Measurements from ENCODE around the gene STX8.
"Not testable (repeated sequence)": the region's sequence is repeated elsewhere in the genome, so short reads cannot be mapped to it uniquely, and the experiment has no call there.

The STX8 gene

GRCh38 chr17:9575381-9576101 lies at the start of gene STX8:
Gene STX8 (minus strand): TSS chr17:9575820. CDS start chr17:9575808, 12 bp downstream.
- peak; percentile 89 for DNase-seq

- no peak for DNase-seq
Observed at GRCh38 chr17:9622961-9623360, 47.3 kb upstream of the STX8 start.

GRCh38 chr17:9615486-9615885 lies 39.9 kb upstream of the STX8 start:
- DNase-seq: no peak

- DNase-seq: no peak
Observed at GRCh38 chr17:9612006-9612405, 36.4 kb upstream of the STX8 start.

GRCh38 chr17:9611557-9611956 lies 35.9 kb upstream of the STX8 start:
- DNase-seq: no peak

- not testable (repeated sequence) for DNase-seq
Observed at GRCh38 chr17:9607058-9607457, 31.4 kb upstream of the STX8 start.

- no peak for DNase-seq
Observed at GRCh38 chr17:9606453-9606852, 30.8 kb upstream of the STX8 start.

- DNase-seq: not testable (repeated sequence)
Observed at GRCh38 chr17:9604583-9604982, 29.0 kb upstream of the STX8 start.

- DNase-seq: no peak
Observed at GRCh38 chr17:9598661-9599060, 23.0 kb upstream of the STX8 start.

GRCh38 chr17:9597638-9598037 lies 22.0 kb upstream of the STX8 start:
- DNase-seq: not testable (repeated sequence)

GRCh38 chr17:9594065-9594464 lies 18.4 kb upstream of the STX8 start:
- no peak for DNase-seq

GRCh38 chr17:9587969-9588656 lies 12.5 kb upstream of the STX8 start:
- no peak for DNase-seq

GRCh38 chr17:9577373-9577709 lies 1.7 kb upstream of the STX8 start:
- DNase-seq: no peak

GRCh38 chr17:9576521-9577372 lies 1.1 kb upstream of the STX8 start, which contains the start of gene CFAP52:
Gene CFAP52 (plus strand): TSS chr17:9576642. CDS start chr17:9576696, 54 bp downstream.
- DNase-seq: peak; percentile 83

- DNase-seq: no peak
Observed at GRCh38 chr17:9571201-9571600, 4.4 kb downstream of the STX8 start.

- DNase-seq: no peak
Observed at GRCh38 chr17:9568957-9569588, 6.5 kb downstream of the STX8 start.

- DNase-seq: no peak
Observed at GRCh38 chr17:9568004-9568403, 7.6 kb downstream of the STX8 start.

GRCh38 chr17:9566739-9567138 lies 8.9 kb downstream of the STX8 start:
- DNase-seq: not testable (repeated sequence)

- DNase-seq: peak; percentile 31
Observed at GRCh38 chr17:9566067-9566466, 9.6 kb downstream of the STX8 start.

- DNase-seq: no peak
Observed at GRCh38 chr17:9564104-9564503, 11.5 kb downstream of the STX8 start.

- no peak for DNase-seq
Observed at GRCh38 chr17:9557857-9558256, 17.8 kb downstream of the STX8 start.

GRCh38 chr17:9557161-9557755 lies 18.4 kb downstream of the STX8 start:
- DNase-seq: no peak

- peak; percentile 71 for DNase-seq
Observed at GRCh38 chr17:9554715-9555114, 20.9 kb downstream of the STX8 start.
